Jurkat, Clone E6-1 (cell line): Measurements from ENCODE around the gene ARMCX6. TPM values are rescaled to one million over a fixed set of nuclear protein-coding genes. Genes with fewer than 3 reads are reported as not detected.
"Not testable (repeated sequence)": the region's sequence is repeated elsewhere in the genome, so short reads cannot be mapped to it uniquely, and the experiment has no call there.

Experiments used
- DNase-seq: peaks from one replicate; pipeline ENCODE4 v3.0.0-alpha.2; 2011; ENCODE audit warnings: low read depth, low spot score
- H3K4me3 ChIP-seq: 2 replicates; pipeline ENCODE4 v1.5.1; 2011; ENCODE audit warnings: mild to moderate bottlenecking, low read length, control low read depth, moderate library complexity
- polyA plus RNA-seq: library from polyadenylated mRNA; unstranded; fragments of >200 nt; gene quantifications from one replicate; pipeline ENCODE4 v1.2.1, GENCODE V29; 2012; ENCODE audit warnings: missing spikeins; ENCODE audit not compliant: insufficient read length, insufficient read depth

ARMCX6 gene
- polyA plus RNA-seq: 45.5 TPM

GRCh38 chrX:101617211-101618191 lies at the start of gene ARMCX6:
Gene ARMCX6, minus strand, starts transcription at chrX:101618000. Its CDS starts 1,380 bp downstream, at chrX:101616620.
- peak within 1 kb of the TSS; percentile 71 for H3K4me3 ChIP-seq
- peak; percentile 63 for DNase-seq

- DNase-seq: no peak
- no peak within 1 kb of the TSS for H3K4me3 ChIP-seq
Measured at GRCh38 chrX:101659601-101660063, 41.8 kb upstream of the ARMCX6 start, which contains the start of gene ARMCX2. Gene ARMCX2, minus strand, starts transcription at chrX:101659850. Its CDS starts 2,262 bp downstream, at chrX:101657588.

GRCh38 chrX:101658661-101659491 lies 41.1 kb upstream of the ARMCX6 start:
- no peak for DNase-seq
- H3K4me3 ChIP-seq: no peak overlapping the region

- no peak for DNase-seq
- no peak overlapping the region for H3K4me3 ChIP-seq
Measured at GRCh38 chrX:101657495-101657894, 39.7 kb upstream of the ARMCX6 start.

- no peak overlapping the region for H3K4me3 ChIP-seq
- no peak for DNase-seq
Measured at GRCh38 chrX:101656817-101657216, 39.0 kb upstream of the ARMCX6 start.

- no peak for DNase-seq
- H3K4me3 ChIP-seq: no peak overlapping the region
Measured at GRCh38 chrX:101655534-101655933, 37.7 kb upstream of the ARMCX6 start.

- H3K4me3 ChIP-seq, DNase-seq: not testable (repeated sequence)
Measured at GRCh38 chrX:101647716-101648115, 29.9 kb upstream of the ARMCX6 start.

GRCh38 chrX:101642093-101642492 lies 24.3 kb upstream of the ARMCX6 start:
- H3K4me3 ChIP-seq: no peak overlapping the region
- DNase-seq: no peak

GRCh38 chrX:101639583-101639982 lies 21.8 kb upstream of the ARMCX6 start:
- DNase-seq: no peak
- H3K4me3 ChIP-seq: no peak overlapping the region

- no peak for DNase-seq
- no peak overlapping the region for H3K4me3 ChIP-seq
Measured at GRCh38 chrX:101619364-101619763, 1.6 kb upstream of the ARMCX6 start.

- no peak overlapping the region for H3K4me3 ChIP-seq
Measured at GRCh38 chrX:101605728-101606127, 12.1 kb downstream of the ARMCX6 start.

GRCh38 chrX:101605146-101605545 lies 12.7 kb downstream of the ARMCX6 start:
- no peak for DNase-seq

More at GRCh38 chrX:101605728-101606127, 12.1 kb downstream of the ARMCX6 start:
- DNase-seq: no peak

GRCh38 chrX:101602077-101602476 lies 15.7 kb downstream of the ARMCX6 start:
- no peak overlapping the region for H3K4me3 ChIP-seq
- DNase-seq: no peak

More at GRCh38 chrX:101605146-101605545, 12.7 kb downstream of the ARMCX6 start:
- H3K4me3 ChIP-seq: no peak overlapping the region

- H3K4me3 ChIP-seq, DNase-seq: not testable (repeated sequence)
Measured at GRCh38 chrX:101599592-101599991, 18.2 kb downstream of the ARMCX6 start.

GRCh38 chrX:101595739-101596419 lies 21.9 kb downstream of the ARMCX6 start:
- peak; percentile 24 for DNase-seq
- no peak overlapping the region for H3K4me3 ChIP-seq
